GM18502 (cell line): ENCODE results near the gene BCL2L11.

Experiments
- ATAC-seq: cut with Tn5 transposase; IDR thresholded peaks from one replicate; pipeline ENCODE4 v1.9.1; 2021; ENCODE audit warnings: mild to moderate bottlenecking; ENCODE audit not compliant: unreplicated experiment, poor library complexity

Gene BCL2L11

DNA sequence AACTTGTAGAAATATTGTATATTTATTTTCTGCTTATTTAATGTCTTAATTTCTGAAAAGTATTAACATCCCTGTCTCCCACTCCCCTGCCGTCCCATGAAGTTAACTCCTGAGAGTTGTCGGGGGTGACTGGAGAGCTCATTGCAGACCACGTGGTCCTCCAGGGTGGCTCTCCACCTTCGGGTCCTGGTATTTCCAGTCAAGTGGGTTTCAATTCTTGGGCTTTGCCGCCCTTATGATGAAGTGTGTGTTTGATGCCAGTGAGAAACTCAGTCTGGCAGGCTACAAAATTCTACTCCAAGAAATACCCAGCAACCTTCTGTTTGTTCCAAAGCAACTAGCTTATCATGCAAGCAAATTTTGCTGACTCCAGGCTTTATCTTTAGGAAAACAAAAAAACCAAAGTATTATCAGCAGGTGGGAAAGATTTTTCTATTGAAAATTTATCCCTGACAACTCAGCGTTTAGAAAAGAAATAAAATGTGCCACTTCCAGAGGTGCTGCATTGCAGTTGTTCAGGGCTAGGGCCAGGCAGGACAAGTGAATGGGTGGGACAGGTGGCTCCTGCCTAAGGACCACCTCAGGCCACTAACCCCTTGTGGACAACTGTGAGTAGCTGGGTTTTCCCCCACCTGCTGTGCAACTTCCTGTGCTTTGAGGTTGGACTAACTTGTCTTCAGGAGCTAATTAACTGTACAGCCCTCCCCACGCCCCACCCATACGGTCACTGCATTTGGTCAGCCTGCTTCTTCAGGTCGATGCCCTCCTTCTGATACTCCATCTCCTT lies 46.6 kb downstream of the BCL2L11 start:
- no peak for ATAC-seq

DNA sequence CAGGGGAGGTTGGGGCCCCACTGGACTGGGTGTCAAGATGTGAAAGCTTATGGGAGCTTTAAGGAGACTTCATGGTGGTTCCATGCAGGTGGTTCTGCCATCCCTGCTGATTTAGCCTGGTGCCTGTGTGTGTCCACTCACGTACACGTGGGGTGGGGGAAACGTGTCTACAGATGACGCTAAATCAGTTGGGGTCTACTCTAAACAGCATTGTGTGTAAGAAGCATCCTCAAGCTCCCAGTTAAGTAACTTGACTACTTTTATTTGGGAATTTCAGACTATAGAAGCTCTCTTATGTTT lies 47.1 kb downstream of the BCL2L11 start:
- no peak for ATAC-seq

DNA sequence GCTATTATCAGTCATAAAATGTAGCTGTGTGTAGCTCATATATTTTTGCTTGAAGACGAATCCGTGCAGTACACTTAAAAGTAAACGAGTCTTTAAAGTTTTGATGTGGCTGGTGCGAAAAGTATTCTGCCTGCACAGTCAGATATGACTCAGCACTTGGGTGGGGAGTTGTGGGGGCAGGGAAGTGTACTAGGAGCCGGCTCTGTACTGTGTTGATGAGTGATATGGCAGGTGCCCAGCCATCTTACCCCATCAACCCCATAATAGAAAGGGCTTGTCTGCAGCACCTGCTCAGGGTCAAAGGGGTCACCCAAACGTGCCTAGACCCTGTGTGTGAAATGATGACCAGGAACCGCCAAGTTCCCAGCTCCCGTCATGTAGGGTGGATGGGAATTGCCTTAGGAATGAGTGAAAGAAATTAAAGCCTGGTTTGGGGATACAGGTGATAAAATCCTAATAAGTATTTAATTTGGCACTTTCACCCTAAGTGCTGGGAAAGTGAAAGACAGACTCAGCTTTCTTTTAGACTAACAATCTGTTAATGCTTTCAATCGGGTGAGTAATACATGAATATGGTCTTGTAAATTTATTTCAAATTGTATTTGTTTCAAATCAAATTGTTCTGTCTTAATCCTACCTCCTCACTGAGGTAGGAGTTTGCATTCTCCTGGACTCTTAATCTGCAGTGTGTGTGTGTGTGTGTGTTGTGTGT lies 48.0 kb downstream of the BCL2L11 start:
- peak; percentile 65 for ATAC-seq

DNA sequence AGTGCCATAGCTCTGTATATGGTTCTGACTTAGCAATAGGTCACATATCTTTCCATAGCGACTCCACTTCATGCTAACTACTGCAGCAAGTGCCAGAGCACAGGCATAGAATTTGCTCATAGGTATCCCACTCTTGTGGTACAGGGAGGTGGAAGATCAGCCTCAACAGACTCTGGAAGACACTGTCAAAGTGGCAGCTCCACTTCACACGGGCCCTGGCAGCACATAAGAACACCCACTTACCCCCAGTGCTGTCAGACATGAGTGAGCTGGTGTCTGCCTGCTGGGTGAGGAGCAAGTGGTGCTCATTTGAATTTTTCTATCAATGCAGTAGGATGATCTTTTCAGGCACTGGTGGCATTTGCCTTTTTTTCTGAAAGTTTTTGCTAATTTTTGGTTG lies 48.6 kb downstream of the BCL2L11 start:
- ATAC-seq, result no peak

DNA sequence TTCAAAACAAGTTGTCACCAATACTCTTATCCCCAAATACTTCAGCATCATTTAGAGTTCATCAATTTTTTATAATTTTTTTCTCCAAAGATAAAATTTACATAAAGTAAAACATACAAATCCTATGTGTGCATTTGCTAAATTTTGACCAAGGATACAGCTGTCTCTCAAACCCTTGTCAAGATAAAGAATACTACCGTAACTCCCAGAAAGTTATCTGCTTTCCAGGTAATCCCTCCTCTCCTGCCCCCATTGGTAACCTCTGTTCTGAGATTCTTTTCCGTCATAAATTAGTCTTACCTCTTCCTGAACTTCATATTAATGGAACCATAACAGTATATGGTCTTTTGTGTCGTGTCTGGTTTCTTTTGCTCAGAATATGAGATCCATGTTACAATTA lies 49.2 kb downstream of the BCL2L11 start:
- no peak for ATAC-seq

DNA sequence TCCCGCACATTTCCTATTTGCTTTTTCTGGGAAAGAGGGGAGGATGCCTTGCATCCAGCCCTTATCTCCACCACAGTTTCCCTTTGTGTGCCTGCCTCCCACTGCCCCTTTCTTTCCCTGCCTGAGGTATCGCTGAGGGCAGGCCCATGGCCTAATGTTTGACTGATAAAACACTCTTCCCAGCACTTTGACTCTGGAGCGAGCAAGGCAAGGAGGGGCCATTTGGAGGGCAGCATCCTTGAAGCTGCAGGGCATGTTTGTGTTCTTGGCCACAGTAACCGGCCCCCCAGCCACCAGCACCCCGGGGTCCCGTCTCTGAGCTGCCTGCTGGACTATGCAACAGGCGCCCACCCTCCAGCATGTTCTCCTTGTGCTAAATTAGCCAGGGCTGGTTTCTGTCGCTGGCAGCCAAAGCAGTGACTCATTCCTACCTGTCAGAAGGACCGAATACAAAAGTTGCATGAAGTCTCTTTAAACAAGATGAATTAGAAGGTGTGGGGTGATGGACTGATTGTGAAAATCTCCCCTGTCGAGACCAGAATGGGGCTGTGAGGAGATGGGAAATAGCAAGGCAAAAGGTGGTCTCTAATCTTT lies 50.7 kb downstream of the BCL2L11 start:
- no peak for ATAC-seq

DNA sequence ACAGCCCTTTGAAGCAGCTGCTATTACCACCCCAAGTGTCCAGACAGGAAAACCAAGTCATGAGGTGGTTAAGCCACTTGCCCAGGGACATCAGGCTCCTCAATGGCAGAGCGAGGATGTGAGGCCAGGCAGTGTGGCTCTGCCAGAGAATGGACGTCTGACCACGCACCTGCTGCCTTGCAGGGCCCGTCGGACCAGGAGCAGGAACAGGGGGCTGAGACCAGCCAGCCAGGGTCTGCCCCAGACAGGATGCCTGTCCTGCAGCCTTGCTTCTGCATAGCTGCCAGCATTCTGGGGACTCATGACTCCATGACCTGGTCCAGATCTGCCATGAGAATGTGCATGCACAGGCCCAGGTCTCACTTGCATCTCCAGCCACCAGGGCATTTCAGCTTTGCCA lies 52.0 kb downstream of the BCL2L11 start:
- no peak for ATAC-seq

DNA sequence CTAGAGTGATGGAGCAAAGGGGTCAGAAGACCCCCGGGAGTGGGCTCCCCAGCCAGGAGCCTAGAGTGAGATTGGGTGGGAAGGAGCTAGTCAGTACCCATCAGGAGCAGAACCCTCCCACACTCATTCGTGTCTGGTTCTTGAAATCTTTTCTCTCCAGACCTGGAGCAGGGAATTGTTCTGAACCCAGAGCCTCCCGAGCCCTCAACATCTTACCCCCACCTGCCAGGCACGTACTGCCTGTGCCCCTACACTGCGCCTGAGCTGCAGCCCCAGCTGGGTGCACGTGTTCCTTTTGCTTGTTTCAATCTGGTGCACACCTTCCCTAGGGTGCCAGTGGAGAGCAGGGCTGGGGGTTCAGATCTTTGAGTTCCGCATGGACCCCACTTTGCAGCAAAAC lies 52.6 kb downstream of the BCL2L11 start:
- no peak for ATAC-seq

DNA sequence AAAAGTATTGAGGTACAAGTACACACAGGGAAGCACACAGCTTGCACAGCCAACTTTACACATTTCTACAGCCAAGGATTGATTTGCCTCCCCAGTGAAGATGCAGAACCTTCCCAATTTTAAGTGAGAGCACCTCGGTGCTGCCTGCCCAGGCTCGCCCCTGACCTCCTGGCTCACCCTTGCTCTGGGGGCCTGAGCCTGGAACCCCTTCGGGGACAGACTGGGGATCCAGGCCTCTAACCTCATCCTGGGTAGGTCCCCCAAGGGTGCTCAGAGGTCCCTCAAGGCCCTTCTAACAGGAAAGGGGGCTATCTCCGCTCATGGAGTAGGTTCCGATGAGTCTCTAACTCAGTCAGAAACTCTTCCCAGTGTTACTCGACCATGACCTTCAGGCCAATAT lies 53.1 kb downstream of the BCL2L11 start:
- ATAC-seq, result no peak

DNA sequence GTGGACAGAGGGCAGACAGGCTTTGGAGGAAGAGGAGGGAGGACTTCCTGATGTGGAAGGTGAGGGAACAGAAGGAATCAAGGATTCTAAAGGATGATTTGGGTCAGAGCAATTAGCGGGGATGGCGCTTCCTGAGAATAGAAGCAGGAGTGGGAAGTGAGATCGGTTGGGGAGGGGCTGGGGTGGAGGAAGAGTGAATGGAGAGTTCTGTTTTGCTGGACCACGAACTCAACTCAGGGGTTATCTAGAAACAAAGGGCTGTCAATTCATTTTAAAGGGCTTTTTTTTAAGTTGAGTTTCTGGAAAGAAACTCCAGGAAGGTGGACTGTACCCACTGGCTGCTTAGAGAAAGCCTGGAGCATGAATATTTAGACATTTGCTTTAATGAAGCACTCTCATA lies 54.9 kb downstream of the BCL2L11 start:
- no peak for ATAC-seq

DNA sequence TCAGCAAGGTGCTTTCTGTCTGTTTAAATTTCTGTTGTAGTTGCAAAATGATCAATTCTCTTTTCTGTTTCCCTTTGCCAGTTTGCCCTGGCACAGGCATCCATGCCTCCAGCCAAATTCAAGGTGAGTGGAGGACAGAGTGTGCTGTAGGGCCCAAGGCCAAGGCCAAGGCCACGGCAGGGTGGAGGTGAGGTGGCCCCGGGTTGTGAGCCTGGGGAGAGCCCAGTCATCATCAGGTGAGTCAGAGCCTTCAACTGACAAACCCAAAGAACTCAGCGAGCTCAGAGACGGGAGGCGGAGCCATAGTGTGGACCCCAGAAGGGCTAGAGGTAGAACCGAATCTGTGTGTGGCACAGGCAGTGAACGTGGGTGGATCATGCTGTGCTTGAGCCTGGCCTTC lies 55.7 kb downstream of the BCL2L11 start:
- no peak for ATAC-seq

DNA sequence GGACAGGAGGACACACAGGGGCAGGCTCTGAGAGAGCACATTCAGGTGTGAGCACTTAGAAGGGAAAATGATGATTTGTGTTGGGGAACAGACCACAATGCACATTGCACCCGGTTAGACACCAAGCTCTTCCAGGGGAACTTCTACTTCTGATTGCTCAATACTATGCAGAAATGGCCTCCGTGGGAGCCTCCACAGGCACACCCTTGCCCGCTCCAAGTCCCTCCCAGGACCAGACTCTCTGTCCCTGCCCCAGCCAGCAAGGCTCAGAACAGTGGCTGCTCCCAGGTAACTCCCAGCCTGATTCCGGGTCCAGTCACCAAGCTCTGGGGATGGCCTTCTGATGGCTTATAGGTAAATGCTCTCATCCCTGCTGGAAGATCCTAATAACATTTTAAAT lies 56.2 kb downstream of the BCL2L11 start:
- ATAC-seq, result no peak

DNA sequence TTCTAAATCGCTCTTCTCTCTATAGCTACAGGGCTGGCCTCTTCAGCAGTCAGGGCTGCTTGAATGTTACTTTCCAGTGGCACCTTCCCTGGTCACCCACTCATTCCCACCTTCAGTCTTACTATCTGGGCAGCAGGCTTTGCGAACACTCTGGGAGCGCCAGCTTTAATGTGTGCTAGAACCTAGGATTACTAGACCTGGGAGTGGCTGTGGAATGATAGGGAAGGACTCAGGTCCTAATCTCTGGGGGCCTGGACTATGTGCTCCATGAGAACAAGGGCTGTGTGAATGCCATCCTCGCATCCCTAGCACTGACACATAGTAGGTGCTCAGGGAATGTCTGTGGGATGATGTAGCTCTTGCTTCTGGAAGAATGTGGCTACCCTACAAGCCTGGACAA lies 57.6 kb downstream of the BCL2L11 start:
- ATAC-seq, result no peak

DNA sequence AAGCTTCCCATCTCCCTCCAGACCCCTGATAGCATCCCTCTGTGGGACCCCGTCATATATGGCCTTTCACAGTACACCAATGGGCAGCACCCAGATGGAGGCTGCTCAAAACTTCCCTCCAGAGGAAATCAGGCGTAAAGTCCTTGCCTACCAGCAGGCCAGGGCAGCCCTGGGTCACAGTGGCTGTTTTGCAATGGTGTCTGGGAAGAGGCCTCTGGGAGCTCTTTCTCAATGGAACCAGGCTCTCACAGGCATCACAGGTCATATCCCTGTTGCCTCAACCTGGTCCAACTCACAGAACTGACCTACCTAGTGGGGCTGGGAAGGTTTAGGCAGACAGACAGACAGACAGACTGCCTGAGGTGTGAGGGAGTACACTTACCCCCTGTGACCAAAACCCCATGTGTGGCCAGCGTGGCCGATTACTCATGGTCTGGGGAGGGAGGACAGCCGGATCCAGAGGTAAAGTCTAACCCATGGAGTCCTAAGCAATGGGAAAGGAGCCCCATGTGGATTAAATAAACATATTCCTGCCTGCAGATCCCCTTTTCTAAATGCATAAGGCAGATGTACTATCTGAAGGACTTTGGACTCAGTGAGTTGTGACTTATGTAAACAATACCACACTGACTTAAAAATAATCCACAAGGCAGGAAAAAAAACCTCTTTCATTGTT lies 58.2 kb downstream of the BCL2L11 start:
- ATAC-seq, result no peak

DNA sequence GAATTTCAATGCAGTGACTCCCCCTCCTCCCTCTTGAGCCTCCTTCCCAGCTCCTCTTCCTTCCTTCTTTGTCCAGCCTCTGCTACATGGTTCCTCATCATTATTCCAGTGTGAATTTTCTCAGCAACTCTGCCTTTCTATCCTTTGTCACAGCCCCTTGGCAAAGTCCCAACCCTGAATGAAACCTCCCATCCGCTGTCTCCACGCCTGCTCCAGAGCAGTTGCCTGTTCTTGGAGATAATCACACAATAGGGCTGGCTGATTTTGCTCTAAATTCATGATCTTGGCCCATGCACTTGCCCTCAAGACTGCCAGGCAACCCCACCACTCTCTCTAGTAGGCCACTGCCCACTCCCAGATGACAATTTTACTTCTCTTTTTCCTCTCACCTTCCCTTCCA lies 61.4 kb downstream of the BCL2L11 start:
- ATAC-seq, result no peak

DNA sequence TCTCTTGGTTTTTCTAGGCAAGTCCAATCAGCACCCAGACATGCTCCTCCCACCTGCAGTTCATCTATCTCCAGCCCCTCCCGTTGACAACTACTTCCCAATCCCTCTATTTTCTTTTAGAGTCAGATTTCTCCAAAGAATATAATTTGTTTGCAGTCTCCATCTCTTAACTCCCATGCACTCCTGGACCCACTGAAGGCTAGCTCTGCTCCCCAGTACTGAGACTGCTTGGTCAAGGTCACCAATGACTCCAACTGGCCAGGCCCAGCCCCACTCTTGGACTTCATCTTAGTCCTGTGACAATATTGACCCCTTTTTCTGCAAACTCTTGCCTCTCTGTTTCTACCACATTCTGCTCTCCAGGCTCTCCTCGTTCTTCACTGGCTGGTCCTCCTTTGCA lies 62.0 kb downstream of the BCL2L11 start:
- ATAC-seq, result no peak

DNA sequence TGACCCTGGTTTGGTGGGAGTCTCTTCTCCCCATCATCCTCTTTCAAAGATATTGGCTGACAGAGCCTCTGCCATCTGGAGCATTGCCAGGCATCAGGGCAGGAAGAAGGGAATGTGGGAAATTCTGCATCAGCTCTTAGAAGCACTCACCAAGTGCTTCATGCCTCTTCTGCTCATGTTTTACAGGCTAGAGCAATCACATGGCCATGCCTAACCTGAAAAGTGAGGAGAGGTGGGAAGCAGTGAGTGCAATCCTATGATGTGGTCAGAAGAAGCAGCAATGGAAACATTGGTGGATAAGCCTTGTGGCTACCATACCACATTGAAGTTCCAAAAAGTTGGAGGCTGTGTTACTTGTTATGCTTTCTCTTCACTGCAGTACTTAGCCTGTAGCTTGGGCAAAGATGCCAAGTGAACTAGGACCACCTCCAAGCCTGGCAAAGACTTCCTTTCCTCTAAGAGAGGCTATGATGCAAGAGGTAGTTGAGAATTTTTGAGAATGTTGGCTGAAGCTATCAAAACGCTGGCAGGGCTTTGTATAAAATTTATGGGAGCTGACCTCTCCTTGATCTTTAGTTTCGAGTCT lies 64.1 kb downstream of the BCL2L11 start:
- no peak for ATAC-seq

DNA sequence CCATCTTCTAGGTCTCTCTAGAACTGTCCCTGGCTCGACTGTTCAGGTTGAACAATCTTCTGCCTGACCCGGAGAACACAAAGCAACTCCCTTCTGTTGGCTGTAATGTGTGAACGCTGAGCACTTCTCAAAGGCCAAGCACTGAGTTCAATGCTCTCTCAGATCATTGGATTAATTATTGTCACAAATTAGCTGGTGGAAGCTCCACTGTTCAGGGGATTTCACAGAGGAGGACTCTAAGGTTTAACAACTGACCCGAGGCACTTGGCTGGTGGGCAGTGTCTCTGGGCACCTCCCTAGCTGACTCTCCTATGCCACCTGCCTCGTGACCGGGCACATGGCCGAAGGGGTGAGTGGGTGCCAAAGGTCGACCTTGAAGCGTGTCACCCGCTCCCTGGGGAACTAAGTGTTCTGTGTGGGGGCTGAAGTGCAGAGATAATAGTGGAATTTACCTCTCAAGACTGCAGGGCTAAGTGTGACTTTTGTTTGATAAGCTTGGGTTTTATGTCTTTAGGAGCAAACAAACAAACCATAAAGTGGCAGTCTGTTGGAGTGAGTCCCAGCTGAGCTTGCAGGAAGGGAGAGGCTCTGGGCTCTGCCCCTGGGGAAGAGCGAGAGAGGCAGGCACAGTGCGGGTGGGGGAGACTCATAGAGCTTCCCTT lies 64.8 kb downstream of the BCL2L11 start:
- no peak for ATAC-seq

DNA sequence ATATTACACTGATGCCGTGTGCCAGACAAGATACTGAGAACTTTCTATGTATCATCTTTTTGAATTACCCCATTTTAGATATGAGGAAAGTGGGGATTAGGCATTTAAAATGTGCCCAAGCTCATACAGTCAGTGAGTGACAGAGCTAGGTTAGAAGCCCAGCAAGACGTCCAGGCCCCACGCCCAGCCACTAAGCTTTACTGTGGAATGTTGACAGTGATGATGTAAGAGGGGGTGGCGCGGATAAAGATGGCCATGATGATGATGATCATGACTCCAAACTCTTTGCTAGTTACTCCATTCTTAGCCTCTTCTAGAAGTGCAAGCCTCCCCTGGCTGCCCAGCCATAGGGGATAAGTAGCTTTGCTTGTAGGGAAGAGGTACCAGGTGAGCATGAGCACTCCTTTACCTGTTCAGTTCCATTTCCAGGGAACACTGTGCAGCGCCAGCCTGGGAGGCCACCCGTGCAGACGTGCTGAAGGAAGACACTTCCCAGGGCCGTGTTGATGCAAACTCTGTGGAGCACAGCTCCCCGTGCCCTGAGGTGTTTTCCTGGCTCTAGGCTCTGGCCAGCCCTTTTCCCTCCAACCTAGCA lies 65.5 kb downstream of the BCL2L11 start:
- no peak for ATAC-seq

DNA sequence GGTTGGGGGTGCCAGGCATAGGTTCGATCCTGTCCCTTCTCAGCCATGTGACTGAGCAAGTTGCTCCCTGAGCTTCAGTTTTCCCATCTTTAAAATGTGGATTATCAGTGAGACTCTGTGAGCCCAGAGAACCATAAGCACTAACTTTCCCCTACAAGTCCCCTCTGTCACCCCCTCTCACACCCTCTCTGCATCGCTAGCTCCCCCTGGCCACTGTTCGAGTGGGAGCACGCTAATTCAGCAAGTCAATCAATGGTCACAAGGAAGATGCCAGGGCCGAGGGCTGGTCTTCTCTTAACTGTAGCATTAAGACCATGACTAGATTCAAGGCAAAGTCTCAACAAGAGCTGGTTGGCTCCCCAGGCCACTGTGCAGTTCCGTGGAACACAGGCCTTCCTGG lies 66.2 kb downstream of the BCL2L11 start:
- ATAC-seq, result no peak
